Esophagus squamous epithelium (tissue), 4 donors: ENCODE data around the gene PRND.

Experiments
- CTCF ChIP-seq, 6 experiments: fragments of 450-650 bp in 4 of 6; fragments of 200-600 bp in 2 of 6; sonication (generic) in 2 of 6; IDR thresholded peaks; one replicate each; pipeline ENCODE4 v1.5.1; 2016 to 2019; ENCODE audit warnings: antibody characterized with exemption in 6 of 6, mild to moderate bottlenecking in 4 of 6, moderate library complexity in 4 of 6
- POLR2A ChIP-seq, 4 donors: fragments of 450-650 bp; IDR thresholded peaks; one replicate each; pipeline ENCODE4 v1.6.1; 2017; ENCODE audit warnings: antibody characterized with exemption in 4 of 4, mild to moderate bottlenecking in 4 of 4, moderate library complexity in 3 of 4

DNA sequence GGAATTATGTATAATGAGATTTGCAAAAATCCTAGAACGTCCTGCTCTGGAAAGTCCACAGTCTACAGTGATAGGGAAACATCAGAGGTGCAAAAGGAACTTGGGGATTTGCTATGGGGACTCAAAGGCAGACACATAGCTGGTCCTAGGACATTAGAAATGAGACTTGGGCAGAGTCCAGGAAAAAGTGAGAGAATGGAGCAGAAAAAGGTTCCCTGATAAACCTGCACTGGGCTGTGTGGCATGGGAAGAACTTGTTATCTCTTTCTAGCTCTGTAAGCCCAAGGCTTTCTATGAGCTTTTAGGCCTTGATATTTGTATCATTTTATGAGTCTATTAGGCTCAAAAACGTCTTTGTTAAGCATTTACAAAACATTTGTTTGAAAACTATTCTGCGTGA is 15.2 kb downstream of the PRND start:
- TF ChIP-seq CTCF (IDR thresholded peaks at IDR 0.05) (no peak), POLR2A (IDR thresholded peaks at IDR 0.05) (no peak)
